ENCODE measurements around the gene ING3. TPM values are rescaled to one million over a fixed set of nuclear protein-coding genes. Genes with fewer than 3 reads are reported as not detected.

ING3 gene
- total and polyA plus RNA-seq, 9 of the 15 experiments (the other 6 are each of a cell fraction or from before 2014, with no cell fraction given): 22.8 to 233 (median 50.4) TPM

- TF ChIP-seq SREBF2 (CRISPR knock-in tag; IDR thresholded peaks at IDR 0.05) (no peak), PHF21A (IDR thresholded peaks at IDR 0.05; ENCODE audit: borderline replicate concordance, low read depth) (peak; percentile 83; the same call in 1 of the 2 replicates), ZFPM2 (CRISPR knock-in tag; IDR thresholded peaks at IDR 0.05) (no peak), MEIS2 (IDR thresholded peaks at IDR 0.05; ENCODE audit: partially characterized antibody) (peak; percentile 100), ZNF274 (IDR thresholded peaks at IDR 0.05; ENCODE audit: borderline replicate concordance, low read depth, low read length) (no peak), ZNF41 (CRISPR knock-in tag; conservative IDR thresholded peaks at IDR 0.05) (no peak), ARHGAP35 (IDR thresholded peaks at IDR 0.05; ENCODE audit: partially characterized antibody) (no peak), ZNF75A (CRISPR knock-in tag; IDR thresholded peaks at IDR 0.05) (no peak), ZNF79 (CRISPR knock-in tag; IDR thresholded peaks at IDR 0.05; ENCODE audit: low read depth) (0 out of 2 replicates have a peak, but pooled peaks have one; percentile 8), FUS (optimal IDR thresholded peaks at IDR 0.05; ENCODE audit: low read depth, low read length) (no peak), MECOM (CRISPR knock-in tag; IDR thresholded peaks at IDR 0.05) (0 out of 2 replicates have a peak, but pooled peaks have one; percentile 6), ZNF583 (CRISPR knock-in tag; IDR thresholded peaks at IDR 0.05) (no peak), GATAD2B (IDR thresholded peaks at IDR 0.05; ENCODE audit: borderline replicate concordance) (no peak), HINFP (tag; conservative IDR thresholded peaks at IDR 0.05; ENCODE audit: low read depth) (0 out of 2 replicates have a peak, but pooled peaks have one; percentile 38), SOX6 (IDR thresholded peaks at IDR 0.05) (peak; percentile 61), NUFIP1 (IDR thresholded peaks at IDR 0.05; ENCODE audit: partially characterized antibody) (no peak), MAFF (IDR thresholded peaks at IDR 0.05; ENCODE audit: low read length) (no peak), NELFE (IDR thresholded peaks at IDR 0.05; ENCODE audit: insufficient read depth, insufficient read length) (no peak), BRD9 (IDR thresholded peaks at IDR 0.05; ENCODE audit: low read depth, partially characterized antibody) (no peak), TCF3 (CRISPR knock-in tag; IDR thresholded peaks at IDR 0.05) (peak; percentile 53)
- TF ChIP-seq, protein P1, sequence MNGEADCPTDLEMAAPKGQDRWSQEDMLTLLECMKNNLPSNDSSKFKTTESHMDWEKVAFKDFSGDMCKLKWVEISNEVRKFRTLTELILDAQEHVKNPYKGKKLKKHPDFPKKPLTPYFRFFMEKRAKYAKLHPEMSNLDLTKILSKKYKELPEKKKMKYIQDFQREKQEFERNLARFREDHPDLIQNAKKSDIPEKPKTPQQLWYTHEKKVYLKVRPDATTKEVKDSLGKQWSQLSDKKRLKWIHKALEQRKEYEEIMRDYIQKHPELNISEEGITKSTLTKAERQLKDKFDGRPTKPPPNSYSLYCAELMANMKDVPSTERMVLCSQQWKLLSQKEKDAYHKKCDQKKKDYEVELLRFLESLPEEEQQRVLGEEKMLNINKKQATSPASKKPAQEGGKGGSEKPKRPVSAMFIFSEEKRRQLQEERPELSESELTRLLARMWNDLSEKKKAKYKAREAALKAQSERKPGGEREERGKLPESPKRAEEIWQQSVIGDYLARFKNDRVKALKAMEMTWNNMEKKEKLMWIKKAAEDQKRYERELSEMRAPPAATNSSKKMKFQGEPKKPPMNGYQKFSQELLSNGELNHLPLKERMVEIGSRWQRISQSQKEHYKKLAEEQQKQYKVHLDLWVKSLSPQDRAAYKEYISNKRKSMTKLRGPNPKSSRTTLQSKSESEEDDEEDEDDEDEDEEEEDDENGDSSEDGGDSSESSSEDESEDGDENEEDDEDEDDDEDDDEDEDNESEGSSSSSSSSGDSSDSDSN (IDR thresholded peaks at IDR 0.05; ENCODE audit: borderline replicate concordance in 1 of 2, low read depth in 2 of 2, low read length in 2 of 2): peak in 1 of 2 experiments; percentile 64; a peak in 1 of 4 replicates
- TF ChIP-seq, protein P2, sequence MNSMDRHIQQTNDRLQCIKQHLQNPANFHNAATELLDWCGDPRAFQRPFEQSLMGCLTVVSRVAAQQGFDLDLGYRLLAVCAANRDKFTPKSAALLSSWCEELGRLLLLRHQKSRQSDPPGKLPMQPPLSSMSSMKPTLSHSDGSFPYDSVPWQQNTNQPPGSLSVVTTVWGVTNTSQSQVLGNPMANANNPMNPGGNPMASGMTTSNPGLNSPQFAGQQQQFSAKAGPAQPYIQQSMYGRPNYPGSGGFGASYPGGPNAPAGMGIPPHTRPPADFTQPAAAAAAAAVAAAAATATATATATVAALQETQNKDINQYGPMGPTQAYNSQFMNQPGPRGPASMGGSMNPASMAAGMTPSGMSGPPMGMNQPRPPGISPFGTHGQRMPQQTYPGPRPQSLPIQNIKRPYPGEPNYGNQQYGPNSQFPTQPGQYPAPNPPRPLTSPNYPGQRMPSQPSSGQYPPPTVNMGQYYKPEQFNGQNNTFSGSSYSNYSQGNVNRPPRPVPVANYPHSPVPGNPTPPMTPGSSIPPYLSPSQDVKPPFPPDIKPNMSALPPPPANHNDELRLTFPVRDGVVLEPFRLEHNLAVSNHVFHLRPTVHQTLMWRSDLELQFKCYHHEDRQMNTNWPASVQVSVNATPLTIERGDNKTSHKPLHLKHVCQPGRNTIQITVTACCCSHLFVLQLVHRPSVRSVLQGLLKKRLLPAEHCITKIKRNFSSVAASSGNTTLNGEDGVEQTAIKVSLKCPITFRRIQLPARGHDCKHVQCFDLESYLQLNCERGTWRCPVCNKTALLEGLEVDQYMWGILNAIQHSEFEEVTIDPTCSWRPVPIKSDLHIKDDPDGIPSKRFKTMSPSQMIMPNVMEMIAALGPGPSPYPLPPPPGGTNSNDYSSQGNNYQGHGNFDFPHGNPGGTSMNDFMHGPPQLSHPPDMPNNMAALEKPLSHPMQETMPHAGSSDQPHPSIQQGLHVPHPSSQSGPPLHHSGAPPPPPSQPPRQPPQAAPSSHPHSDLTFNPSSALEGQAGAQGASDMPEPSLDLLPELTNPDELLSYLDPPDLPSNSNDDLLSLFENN (IDR thresholded peaks at IDR 0.05; ENCODE audit: low read depth in 2 of 2, low read length in 2 of 2): peak in 1 of 2 experiments; percentile 10; a peak in 1 of 4 replicates
Measured at GRCh38 chr7:120950539-120951308, at the start of gene ING3 (continued).
